ENCODE measurements around the gene ERGIC3. TPM values are rescaled to one million over a fixed set of nuclear protein-coding genes. Genes with fewer than 3 reads are reported as not detected.

ERGIC3 gene
- total RNA-seq, 4 donors from 2014 or later: 106 to 199 (median 153) TPM

GRCh38 chr20:35578469-35578868 is 36.6 kb downstream of the ERGIC3 start:
- TF ChIP-seq CTCF (IDR thresholded peaks at IDR 0.05): no peak
- no peak for TF ChIP-seq EP300 (IDR thresholded peaks at IDR 0.05)
- no peak for TF ChIP-seq POLR2A (IDR thresholded peaks at IDR 0.05)
- no peak overlapping the region for H3K27ac ChIP-seq
- 81 to 85% methylated on average over 8 of the region's 8 CpGs for WGBS, 2 donors

GRCh38 chr20:35579196-35579595 is 37.3 kb downstream of the ERGIC3 start:
- DNase-seq (ENCODE audit: low spot score in 2 of 2): no peak
- H3K27me3 ChIP-seq: no peaks in the 10 kb centered on the region
- no peaks in the 10 kb centered on the region for H3K36me3 ChIP-seq
- H3K27ac ChIP-seq: no peak overlapping the region
- WGBS, 2 donors: 91 to 96% methylated on average over 6 of the region's 6 CpGs
- no peak overlapping the region for H3K4me3 ChIP-seq
- no peak for TF ChIP-seq POLR2A (IDR thresholded peaks at IDR 0.05)
- no peak for TF ChIP-seq CTCF (IDR thresholded peaks at IDR 0.05)
- TF ChIP-seq EP300 (IDR thresholded peaks at IDR 0.05): no peak
- no peaks in the 10 kb centered on the region for H3K4me1 ChIP-seq
- H3K9me3 ChIP-seq: peaks cover 0 to 23% (median 0%) of the 10 kb centered on the region in 4 donors

More at GRCh38 chr20:35578469-35578868, 36.6 kb downstream of the ERGIC3 start:
- peaks cover 0 to 30% (median 0%) of the 10 kb centered on the region in 4 donors for H3K9me3 ChIP-seq
- H3K4me3 ChIP-seq: no peak overlapping the region
- H3K4me1 ChIP-seq: no peaks in the 10 kb centered on the region
- DNase-seq (ENCODE audit: low spot score in 2 of 2): no peak
- no peaks in the 10 kb centered on the region for H3K36me3 ChIP-seq
- no peaks in the 10 kb centered on the region for H3K27me3 ChIP-seq

DNA sequence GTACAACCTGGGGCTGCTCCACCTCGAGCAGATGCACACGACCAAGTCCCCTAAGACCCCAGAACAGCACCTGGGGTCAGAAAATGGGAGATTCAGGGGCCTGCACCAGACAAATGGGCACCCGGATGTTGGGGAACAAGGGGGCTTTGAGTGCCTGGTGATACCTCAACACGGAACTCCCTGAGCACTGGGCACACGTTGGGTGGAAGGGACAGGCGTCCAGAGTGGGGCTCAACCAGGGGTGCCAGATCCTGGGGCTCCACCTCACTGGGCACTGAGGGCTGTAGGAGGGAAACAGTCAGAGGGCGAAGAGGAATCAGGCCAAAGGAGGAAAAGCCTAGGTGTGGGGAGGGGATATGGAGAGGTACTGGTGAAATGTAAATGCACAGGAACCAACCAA is 40.3 kb downstream of the ERGIC3 start:
- Histone ChIP-seq H3K9me3 (peaks cover 0 to 16% (median 0%) of the 10 kb centered on the region in 4 donors), H3K4me3 (no peak overlapping the region), H3K27ac (no peak overlapping the region), H3K4me1 (no peaks in the 10 kb centered on the region), H3K27me3 (no peaks in the 10 kb centered on the region), H3K36me3 (no peaks in the 10 kb centered on the region)
- DNase-seq (ENCODE audit: low spot score in 2 of 2): no peak
- 83 to 90% methylated on average over 7 of the region's 7 CpGs for WGBS, 2 donors
- TF ChIP-seq POLR2A (IDR thresholded peaks at IDR 0.05) (no peak), EP300 (IDR thresholded peaks at IDR 0.05) (no peak), CTCF (IDR thresholded peaks at IDR 0.05) (no peak)

DNA sequence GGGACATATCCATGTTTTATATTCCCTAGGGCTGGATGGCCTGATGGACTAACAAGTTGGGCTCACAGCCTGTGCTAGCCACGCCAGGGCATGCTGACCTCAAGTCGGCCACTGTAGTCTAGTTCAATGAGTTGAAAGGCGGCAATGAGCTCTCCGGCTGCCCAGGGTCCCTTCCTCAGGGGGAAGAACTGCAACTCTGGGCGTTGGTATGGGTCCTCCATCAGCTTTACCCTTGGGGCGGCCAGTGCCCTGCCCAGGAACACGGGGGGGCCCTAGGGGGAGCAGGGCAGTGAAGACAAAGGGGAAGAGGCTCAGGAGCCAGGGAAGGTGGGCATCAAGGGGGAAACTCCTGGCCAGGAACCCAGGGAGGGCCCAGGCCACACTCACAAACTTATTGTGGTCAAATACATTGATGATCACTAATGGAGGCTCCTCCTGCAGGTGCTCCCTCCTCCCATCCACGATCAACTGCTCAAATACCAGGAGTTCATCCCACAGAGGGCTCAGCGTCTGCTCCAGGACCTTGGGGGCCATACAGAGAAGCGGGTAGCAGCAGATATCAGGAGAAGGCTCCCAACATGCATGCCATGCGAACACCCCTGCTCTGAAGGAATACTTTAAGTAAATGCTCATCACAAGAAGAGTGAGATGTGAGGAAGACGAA is 41.0 kb downstream of the ERGIC3 start:
- 85 to 89% methylated on average over 12 of the region's 12 CpGs for WGBS, 2 donors
- H3K36me3 ChIP-seq: no peaks in the 10 kb centered on the region
- TF ChIP-seq CTCF (IDR thresholded peaks at IDR 0.05) (no peak), POLR2A (IDR thresholded peaks at IDR 0.05) (no peak), EP300 (IDR thresholded peaks at IDR 0.05) (no peak)
- no peaks in the 10 kb centered on the region for H3K4me1 ChIP-seq
- H3K27me3 ChIP-seq: no peaks in the 10 kb centered on the region
- H3K4me3 ChIP-seq: no peak overlapping the region
- no peak overlapping the region for H3K27ac ChIP-seq
- peaks cover 0 to 16% (median 0%) of the 10 kb centered on the region in 4 donors for H3K9me3 ChIP-seq
- DNase-seq (ENCODE audit: low spot score in 2 of 2): no peak

DNA sequence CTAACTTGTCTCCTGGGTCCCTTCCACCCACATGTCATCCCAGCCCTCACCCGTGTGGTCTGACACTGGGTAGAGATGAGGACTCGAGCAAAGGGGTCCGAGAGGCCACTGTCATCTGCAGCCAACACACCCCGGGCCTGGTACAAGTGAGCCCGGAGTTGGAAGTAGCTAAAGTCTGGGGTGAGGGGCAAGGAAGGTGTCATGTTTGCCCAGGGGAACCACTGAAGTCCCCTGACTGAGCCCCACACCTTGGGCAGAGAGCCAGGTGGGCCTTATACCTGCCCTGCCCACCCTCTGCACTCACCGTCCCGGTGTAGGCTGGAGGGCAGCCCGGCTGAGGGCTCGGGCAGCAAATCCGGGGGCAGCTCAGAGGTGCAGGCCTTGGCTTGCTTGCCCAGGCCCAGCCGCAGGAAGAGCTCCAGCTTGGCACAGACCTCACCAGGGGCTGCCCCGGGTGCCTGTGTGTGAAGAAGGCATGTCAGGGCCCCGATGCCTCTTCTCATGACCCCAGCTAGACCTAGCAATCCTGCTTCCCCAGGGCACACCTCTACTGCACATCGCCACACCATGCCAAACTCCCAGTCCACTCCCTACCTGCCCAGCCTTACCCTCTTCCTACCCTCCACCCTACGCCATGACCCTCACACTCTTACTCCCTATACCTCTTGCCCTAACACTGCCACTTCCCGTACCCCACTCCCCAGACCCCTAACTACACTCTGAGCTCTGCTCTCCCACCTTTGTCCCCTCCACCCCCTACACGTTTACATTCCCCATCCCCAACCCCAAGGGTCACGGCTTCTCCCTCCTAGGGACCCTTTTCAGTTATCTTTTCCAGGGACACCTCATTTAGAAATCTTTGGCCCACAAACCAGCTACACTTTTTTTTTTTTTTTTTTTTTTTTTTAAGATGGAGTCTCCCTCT is 42.0 kb downstream of the ERGIC3 start:
- no peak overlapping the region for H3K27ac ChIP-seq
- TF ChIP-seq EP300 (IDR thresholded peaks at IDR 0.05) (no peak), POLR2A (IDR thresholded peaks at IDR 0.05) (no peak), CTCF (IDR thresholded peaks at IDR 0.05) (no peak)
- peaks cover 0 to 16% (median 0%) of the 10 kb centered on the region in 4 donors for H3K9me3 ChIP-seq
- H3K4me3 ChIP-seq: no peak overlapping the region
- WGBS, 2 donors: 83 to 85% methylated on average over 15 to 18 of the region's 18 CpGs
- DNase-seq (ENCODE audit: low spot score in 2 of 2): no peak
- no peaks in the 10 kb centered on the region for H3K27me3 ChIP-seq
- no peaks in the 10 kb centered on the region for H3K4me1 ChIP-seq
- no peaks in the 10 kb centered on the region for H3K36me3 ChIP-seq
